CD4-positive, alpha-beta T cell treated with Interleukin-15 for 1 hour (primary cell): ENCODE results near the gene CHSY1.

ENCODE experiments used
- DNase-seq: peaks from one replicate; pipeline ENCODE4 v3.0.0-alpha.2; 2020

CHSY1 gene

DNA sequence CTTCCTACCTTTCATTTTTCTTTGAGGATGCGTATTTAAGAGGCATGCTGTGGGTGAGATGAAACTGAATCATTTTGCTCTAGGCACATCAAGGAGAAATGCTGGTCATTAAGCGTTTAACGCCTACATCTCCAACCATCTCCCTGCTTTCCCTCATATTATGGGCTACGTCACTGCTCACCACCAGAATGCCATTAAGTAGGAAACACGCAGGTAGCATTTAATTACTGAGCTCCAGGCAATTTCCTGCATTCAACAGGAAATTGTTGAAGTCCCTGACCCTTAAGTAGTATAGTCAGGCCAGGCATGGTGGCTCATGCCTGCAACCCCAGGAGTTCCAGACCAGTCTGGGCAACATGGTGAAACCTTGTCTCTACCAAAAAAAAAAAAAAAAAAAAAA, 66.1 kb downstream of the CHSY1 start:
- DNase-seq = no peak

DNA sequence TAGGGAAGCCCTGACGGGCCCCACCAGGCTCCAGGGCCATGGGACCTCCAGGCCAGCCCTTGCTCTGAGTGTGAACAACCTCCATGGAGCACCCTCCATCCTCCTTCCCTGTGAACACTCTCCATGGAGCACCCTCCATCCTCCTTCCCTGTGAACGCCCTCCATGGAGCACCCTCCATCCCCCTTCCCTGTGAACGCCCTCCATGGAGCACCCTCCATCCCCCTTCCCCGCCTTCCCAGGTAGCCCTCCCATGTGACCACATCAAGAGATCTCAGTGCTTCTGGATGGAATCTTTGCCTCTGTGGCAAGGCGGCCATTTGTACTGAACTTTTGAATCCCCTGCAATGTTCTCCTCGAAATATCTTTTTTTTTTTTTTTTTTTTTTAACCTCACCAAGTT, 66.5 kb downstream of the CHSY1 start:
- no peak for DNase-seq

DNA sequence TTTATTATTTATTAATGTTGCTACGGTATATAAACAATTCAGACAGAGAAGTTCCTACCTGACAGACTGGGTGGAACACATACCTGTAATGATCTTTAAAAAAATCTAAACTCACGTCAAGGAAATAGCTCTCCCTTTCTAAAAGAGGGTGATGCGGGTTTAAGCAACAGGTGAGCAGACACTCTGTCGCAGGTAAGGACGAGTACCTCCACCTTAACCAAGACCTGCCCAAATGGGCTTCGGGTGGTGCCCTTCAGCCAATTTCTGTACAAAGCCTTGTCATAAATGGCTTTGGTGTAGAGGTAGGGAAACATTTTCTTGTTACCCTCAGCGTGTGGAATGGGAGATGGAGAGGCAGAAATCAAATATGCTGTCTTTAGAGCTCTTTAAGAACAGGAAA, 67.0 kb downstream of the CHSY1 start:
- DNase-seq = no peak

DNA sequence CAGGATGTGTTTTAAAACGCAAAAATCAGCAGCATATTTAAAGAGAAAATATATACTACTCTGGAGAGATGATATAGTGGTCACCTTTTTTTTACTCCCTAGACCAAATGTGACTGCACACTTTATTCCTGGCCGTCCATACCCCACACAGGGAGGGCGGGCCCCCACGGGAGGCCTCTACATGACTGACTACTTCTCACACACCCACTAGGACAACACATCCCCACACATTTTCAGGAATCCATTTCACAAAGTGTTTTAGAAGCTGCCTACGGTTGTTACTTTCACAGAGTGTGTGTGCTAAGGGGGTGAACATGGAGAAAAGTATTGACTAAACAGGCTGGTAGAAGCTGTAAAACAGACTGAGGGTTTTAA, 67.9 kb downstream of the CHSY1 start:
- no peak for DNase-seq

DNA sequence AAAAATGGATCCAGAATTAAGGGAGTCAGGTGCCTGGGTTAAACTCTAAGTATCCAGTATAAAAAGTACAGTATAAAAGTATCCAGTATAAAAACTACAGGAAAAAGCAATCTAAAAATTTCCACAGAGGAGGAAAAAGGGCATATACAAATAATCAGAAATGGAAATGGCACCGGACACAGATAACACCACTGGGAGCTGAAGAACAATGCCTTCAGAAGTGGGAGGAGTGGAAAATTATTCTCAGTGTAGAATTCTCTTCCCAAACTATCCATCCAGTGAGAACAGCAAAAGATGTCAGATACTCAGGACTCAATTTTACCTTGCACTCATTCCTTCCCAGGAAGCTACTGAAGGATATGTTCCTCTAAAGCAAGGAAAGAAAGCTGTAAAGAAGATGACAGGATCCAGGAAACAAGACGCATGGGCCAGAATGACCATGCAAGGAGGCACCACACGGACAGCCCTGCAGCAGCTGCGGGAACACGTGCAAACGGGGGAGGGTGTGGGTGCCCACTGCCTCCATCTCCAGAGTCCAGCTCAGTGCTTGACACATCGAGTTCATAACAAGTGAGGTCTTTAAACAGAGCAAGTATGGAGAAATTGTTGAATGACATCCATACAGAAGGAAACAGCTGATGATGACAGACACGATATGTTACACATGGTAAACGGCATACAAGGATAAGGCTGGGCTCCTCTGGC, 68.5 kb downstream of the CHSY1 start:
- DNase-seq = no peak

DNA sequence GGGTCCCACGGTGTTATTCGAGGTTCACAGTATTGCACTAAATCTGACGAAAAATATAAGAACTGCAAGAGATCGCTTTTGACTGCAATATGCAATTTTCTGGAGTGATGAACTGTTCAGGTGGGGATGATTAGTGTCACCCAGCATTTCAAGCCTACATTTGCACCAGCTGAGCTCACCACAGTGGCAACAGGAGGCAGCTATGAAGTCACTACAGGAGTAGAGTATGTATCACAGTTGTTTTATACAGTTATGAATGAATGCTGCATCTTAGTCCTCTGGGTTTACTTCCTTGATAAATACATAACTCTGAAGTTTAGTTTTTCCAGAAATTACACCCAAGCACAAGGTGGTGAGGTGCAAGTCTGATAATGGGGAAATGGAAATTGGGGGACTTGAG, 69.6 kb downstream of the CHSY1 start:
- DNase-seq = no peak

DNA sequence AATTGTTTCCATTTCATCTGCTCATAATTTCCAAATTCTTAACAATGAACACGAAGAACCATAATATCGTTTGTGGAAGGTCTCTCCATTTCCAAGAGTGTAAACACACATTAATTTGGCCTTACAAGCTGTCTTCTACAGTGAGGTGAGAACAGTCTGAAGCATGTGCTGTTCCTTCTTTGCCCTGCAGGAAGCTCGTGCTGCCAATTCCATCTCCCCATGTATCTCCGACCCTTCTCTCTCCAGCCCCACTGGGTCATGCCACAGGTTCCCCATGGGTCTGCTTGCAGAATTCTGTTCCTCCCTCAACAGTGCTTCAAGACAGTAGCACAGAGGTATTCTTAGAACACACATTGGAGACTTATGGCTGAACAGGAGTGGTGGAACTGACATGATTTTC, 70.5 kb downstream of the CHSY1 start:
- DNase-seq = no peak

DNA sequence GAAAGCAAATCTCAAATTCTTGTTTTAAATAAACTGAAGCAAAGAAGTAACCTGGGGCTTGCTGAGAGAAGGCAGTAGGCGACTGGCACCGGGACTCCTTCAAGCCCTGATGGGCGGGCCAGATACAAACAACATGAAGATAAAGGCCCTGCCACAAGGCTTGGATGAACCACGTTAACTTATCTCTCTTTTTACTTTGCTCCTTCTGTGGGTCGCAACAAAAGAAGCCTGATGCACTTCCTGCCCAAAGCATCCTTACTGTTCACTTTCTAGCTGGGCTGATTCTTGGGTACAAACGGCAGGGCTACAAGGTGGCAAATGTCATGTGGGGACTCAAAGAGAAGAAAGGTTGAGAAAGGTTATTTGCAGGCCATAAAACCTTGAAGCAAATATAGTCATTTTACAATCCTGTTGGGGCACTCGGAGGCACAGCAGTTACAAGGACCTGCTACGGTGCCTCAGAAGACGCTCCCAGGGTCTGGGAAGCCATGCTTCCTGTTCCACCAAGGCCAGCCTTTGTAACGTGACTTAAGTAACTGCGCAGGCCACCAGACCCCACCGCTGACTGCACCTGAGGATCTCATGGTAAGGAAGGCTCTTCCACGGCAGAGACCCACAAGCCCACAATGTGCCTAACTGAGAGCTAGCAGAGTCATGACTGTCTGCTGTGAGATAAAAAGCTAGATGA, 71.1 kb downstream of the CHSY1 start:
- no peak for DNase-seq

DNA sequence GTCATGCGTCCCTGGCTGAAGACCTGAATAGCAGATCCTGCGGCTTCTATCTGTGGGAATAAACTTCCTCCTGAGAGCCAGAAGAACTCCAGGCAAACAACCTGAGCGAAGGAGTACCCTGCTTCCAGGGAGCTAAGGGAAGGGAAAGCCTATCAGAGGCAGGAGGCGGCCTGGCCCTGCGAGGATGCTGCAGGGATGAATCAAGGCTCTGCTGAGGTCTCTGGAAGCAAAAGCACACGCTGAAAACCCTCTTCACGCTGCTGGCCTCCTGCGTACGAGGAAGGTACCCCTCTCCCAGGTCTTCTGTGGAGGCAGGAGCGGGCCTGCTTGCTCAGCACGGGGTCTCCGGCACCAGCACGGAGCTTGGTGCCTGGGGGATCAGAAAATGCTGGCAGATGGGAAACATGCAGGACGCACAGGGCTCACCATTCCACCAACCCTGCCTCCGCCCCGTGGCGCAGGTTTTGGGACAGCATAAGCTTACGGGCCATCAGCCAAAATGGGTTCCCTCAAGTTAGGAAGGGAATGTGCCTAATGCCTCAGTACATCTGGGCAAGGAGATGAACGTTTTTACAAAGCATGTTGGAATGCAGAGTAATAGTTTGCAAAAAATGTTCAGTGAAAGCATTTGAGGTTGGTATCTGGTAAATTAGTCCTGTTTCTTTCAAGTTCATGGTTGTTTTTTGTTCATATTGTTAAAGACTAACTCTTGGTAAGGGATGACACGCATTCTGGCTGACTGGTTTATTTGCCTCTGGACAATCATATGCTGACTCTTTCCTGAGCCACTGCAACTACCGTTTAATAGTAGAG, 72.3 kb downstream of the CHSY1 start:
- DNase-seq = no peak

DNA sequence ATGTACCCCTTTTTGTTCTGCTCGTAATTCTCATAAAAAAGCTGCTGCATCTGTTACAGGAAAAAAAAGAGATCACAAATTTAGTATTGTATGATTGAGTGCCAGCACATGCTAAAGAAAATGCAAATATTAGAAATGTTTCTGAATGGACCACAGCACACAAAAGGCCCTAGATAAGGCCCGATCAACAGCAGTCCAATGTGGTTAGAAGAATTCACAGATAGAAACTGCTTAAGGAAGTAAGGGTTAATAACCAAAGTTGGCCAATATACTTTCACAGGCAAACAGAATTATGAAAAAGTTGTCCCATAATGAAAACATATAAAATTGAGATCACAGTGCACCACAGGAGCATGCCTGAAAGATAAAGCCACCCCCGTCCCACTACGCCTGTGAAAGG, 72.9 kb downstream of the CHSY1 start:
- no peak for DNase-seq

DNA sequence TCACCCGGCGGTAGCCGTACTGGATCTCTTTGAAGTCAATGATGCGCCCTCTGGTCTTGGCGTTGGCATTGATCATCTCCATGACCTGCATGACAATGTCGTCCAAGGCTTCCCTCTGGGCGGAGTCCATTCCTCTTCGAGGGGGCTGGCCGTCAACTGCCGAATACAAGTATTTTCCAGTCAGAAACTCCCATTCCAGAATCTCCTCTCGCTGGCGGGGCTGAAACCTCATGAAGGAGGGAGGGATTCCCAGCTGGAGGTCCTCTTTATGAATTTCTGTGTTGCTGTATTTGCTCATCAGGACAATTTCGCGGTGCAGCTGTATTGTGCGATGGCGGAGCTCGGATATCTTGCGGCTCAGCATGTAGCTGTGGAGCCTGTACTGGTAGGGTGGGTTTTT, 73.4 kb downstream of the CHSY1 start:
- DNase-seq = no peak

DNA sequence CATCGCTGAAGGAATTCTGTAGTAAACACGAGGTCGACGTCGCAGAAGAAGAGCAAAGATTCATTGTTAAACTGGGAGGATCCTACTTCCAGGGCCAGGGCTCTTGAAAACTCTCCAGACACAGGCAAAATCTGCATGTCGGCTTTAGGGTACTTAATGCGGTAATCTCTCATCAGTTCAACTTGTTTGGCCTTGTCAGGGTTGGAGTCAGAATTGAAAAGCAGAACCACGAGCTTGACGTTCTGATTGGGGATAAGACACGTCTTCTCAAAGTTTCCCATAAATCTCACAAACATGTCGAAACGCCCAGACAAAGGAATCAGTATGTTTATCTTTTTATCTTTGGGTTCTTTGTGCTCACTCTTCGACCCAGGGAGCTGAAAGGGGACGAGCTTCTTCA, 74.0 kb downstream of the CHSY1 start:
- no peak for DNase-seq

DNA sequence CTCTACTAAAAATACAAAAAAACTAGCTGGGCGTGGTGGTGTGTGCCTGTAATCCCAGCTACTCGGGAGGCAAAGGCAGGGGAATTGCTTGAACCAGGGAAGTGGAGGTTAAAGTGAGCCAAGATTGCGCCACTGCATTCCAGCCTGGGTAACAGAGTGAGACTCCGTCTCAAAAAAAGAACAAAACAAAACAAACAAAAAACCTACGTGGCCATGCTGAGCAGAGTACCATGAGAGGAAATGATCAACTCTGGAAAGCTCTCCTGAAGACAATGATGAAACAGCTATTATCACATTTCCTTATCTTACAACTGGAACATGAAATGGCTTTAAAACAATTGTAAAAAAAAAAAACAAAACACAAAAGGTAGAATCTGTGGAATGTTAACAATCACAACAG, 75.2 kb downstream of the CHSY1 start:
- no peak for DNase-seq

DNA sequence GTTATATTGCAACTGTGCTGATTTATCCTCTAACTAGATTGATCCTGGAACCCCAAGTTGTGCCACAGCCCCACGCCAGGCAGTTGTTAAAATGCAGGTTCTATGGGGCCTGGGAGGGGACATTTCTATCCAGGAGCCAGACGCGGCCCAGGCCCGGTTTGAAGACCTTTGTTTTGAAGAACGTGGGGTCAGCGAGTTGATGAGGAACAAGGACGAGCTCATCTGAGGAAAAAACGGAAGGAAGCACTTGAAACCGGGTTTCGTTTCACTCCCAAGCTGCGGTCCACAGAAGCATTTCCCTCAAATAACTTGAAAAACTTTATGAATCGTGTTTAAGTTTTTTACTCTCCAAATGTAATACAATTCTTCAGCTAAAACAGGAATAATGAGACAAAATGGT, 76.4 kb downstream of the CHSY1 start:
- DNase-seq = no peak

DNA sequence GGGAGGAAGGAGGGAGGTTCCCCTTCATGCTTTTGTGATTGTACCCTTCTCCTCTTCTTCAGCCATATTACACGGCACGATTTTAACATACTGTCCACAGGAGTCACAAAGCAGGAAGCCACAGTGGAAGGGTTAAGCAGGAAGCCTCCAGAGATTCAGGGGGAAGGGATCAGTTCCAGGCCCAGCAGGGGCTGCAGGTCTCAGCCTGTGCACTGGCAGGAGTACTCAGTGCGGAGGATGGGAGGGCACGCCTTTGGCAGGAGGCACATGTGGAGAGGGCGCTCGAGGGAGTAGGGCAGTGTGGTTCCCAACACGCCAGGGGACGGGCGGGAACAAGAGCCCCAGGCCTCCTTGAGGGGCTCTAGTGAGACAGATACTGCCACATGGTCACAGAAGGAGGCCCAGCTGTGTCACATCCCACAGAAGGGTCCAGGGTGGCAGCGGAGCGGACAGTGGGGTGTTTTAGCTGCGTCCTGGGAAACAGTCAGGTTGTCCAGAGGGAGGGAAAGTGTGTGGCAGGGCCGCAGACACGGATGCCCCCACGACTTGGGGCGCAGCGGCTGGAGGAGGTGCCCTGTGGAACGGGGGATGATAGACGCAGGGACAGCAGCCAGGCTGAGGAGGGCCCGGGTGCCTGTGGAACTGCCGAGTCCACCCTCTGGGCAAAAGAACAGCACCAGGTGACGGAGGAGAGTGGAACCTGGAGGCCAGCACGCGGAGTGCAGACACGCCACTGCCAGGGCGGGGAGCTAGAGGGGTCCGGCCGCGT, 77.5 kb downstream of the CHSY1 start:
- DNase-seq = no peak

DNA sequence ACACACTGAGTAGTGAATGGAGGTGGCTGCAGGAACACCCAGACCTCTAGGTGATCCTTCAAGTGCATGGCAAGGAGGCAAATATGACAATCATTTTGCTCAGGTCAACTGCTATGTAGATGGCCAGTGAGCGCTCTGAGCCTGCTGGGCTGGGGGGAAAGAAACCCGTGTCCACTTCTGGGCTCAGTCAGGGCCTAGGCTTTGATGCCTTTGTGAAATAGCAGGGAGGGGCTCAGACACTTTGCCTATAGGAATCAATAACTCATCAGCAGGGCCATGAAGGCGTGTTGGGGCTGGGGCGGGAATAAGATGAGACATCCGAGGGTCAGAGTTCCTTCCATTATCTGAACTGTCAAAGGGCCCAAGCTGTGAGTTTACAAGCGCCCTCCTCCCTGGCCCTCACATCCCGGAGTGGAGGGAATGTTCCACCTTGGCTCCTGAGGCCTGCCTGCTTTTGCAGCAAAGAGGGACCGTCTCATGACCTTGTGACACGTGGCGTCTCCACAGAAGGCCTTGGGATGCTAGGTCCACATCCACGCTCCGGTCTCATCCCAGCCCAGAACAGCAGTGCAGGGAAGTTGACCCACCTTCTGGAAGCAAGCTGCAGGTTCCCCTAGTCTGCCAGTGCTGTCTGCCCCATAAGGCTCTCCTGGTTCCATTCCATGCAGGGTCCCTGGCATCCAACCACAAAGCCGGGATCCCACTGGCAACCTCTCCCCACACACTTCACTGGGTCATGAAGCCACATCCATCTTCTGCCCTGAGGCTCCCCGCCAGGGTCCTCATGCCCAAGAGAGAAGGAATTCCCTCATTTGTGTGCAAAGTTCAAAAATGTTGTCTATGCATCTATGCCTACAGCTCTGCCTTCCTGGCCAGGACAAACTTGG, 78.4 kb downstream of the CHSY1 start:
- no peak for DNase-seq

DNA sequence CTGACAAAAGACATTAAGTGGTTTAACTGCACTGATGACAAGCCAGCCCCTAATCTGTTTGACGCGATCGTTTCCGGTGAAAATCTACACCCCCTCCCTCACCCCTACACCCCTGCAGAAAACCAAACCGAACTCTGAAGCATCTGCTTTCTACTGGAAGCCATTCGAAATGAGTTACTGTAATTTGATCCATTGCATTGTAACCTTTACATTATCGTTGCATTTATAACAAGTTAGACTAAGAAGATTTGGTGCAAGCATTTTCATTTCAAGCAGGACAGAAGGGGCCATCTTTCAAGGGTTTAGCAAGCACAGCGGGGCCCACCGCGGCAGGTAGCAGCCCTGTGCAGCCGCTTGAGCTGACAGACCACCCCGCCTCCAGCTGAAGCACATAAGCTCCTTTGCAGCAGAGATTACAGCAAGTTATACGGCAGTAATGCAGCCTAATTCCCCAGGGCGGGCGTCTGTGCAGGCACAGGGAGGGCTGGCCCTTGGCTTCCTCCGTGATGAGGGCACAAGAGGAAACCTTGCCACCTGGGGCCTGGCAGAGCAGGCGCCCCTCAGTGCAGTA, 79.3 kb downstream of the CHSY1 start:
- no peak for DNase-seq

DNA sequence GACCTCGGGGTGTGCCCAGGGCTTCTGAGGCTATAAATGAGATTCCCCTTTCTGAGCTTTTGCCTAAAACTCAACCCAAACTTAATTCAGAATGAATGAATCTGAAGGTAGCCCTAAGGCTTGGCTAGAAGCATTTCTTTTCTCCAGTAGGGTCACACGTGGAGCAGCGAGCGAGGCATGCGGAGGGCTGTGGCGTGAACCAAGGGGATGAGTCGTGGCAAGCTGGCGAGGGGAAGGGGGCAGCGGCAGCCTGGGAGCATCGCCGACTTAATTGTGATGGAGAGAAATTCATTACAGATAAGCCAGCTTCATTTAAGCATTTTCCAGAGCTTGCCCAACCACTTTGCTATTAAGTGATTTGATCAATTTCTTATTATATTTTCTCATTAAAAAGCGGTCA, 79.9 kb downstream of the CHSY1 start:
- DNase-seq = no peak

DNA sequence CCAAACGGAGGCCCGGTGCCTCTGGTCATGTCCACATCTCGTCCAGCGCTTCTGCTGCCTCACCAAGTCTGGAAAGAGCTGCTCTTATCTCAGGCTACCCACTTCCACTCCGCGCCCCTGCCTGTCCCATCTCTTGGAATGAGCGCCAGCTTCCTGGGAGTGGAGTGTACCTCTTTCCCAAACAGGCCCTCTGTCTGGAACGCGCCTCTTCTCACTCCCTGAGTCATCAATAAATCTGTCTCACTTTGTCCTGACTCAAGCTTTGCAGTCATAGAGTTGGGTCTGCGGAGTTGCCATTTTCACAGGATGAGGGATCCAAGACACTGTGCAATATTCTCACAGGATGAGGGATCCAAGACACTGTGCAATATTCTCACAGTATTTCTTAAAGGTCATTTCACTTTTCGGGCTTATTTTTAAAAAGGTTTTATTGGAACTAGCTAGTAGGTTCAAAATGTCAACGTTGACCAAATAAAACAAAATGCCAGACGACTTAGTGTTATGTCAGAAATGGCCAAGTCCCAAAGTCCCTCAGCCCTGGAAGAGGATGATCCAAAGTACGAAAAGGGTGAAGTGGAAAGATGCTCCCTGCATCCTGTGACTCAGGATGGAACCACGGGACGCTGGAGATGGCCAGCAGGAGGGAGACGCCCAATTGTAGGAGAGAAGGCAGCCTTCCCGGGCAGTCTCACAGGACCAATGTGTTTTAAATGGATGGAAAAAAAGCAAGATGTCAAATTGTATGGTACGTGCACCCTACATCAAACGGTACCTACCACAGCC, 81.1 kb downstream of the CHSY1 start:
- no peak for DNase-seq

DNA sequence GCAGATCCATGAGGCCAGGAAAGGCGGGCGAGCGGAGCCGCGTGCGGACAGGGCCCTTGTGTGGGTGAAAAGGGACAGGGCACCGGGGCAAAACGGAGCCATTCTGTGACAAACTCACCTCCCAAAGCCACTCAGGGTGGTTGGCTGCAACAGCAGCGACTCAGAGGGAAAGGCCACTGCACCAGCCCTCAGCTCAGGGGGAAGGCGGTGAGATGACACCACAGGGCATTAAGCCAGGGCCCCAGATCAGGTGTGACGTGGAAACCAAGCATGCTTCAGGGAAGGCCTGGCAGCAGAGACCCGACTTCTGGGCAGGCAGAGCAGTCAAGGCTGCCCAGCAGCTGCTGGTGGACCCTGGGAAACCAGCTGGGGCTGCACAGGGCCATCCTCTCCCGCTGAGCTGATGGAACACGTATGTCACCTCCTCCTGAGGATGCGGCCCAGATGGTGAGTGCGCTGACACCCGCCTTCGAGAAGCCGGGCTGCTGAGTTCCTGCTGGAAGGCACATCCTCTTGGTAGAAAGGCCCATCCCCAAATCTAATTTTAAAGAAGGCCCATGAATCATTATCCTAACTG, 82.3 kb downstream of the CHSY1 start:
- DNase-seq = no peak
